ENCODE data around the gene REC114. TPM values are rescaled to one million over a fixed set of nuclear protein-coding genes. Genes with fewer than 3 reads are reported as not detected.

The REC114 gene
- polyA plus RNA-seq, 3 donors: not detected

DNA sequence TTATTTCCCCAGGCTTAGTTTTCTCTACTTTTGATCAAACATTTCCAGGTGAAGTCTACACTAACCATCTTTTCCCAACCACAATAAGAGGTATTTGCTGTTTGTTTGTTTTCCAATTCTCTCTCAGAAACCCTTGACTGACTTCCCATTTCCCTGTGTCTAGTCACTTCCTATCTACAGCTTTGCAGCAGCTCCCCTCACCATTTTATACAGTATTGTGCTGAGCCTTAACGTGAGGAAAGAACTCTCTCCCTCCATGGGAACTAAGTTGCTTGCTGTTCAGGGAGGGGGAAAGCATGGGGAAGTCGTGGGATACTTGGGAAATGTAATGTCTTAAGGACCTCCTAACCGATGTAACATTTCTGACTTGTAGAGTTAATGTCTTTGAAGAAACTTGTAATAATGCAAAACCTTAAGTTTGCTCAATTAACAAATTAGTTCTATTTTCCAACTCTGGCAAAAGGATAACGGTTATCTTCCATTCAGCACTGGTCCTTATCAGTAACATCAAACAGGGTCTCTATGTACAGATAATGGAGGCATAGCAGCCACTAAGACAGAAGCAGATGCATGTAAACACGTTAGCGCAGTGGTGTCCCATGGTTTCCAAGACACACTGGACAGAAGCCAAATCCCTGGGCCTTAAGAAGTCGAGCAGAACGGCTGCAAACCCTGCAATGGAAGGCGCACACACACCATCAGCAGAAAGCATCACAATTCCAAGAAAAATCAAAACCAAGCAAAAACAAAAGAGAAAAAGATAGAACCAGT, 150.5 kb downstream of the REC114 start:
- WGBS, 3 donors: 45 to 54% (median 53%) methylated on average over 9 of the region's 9 CpGs
- no peak overlapping the region for H3K27ac ChIP-seq (ENCODE audit: low read depth, low read length)

DNA sequence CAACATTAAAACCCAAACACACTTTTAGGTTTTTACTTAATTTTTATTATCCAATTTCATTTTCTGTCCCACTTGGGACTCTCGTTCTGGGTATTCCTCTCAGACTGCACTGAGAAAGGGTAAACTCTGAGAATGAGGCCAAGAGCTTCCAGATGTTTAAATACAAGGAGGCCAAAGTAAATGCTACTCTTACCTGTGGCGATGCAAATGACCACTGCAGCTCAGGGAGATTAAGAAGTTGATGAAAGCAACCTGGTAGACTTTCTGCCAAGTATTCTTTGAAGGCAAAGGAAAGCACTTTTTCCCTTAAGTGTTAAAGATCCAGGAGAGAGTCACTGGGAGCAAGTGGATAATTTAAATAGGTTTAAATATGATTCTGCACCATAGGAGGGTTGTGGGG, 151.1 kb downstream of the REC114 start:
- no peak overlapping the region for H3K27ac ChIP-seq (ENCODE audit: low read depth, low read length)
- 30 to 85% (median 74%) methylated on average over 2 of the region's 2 CpGs for WGBS, 3 donors

DNA sequence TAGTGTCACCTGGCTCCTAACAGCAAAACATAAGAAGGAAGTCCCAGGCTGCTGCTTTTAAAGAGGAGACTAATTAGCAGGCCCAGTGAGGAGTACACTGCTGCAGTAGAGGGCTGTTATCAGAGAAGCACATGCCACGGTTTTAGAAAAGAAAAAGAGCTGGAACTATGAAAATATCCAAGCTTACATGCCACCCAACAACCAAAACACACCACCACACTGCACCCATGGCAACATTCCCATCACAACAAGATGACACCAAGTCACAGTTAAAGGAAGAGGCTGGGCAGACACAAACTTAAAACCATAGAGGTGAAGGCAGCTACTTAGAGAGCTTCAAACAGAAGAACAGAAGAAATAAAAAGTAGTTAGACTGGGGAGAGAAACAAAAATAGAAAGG, 153.2 kb downstream of the REC114 start:
- WGBS, 3 donors: 22 to 52% (median 40%) methylated on average over 1 of the region's 1 CpG
- H3K27ac ChIP-seq (ENCODE audit: low read depth, low read length): no peak overlapping the region

DNA sequence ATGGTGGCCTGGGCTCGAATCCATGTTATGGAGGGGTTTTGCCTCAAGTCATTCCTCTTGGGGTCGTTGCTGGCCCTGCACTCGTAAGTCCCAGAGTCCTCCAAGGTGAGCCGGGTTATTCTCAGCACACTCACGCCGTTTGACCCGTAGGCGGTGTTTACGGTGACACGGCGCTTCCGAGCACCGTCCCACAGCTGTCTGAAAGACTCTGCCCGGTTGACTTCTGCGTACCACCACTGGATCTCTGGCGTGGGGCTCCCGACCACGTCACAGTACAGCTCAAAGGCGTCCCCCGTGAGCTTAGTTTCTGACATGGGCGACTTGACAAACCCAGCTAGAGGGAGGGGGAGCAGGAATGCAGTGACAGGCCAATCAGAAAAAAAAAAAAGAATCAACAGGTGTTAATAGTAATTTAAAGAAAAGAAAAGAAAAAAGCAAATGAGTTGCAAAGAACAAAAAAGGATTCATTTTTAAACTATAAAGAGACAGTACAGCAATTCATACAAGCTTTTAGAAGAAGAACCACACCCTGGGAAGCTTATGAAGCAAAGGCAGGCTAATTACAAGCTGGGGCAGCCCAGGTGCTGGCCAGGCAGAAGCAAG, 154.2 kb downstream of the REC114 start:
- 92 to 97% (median 95%) methylated on average over 21 of the region's 21 CpGs for WGBS, 3 donors

DNA sequence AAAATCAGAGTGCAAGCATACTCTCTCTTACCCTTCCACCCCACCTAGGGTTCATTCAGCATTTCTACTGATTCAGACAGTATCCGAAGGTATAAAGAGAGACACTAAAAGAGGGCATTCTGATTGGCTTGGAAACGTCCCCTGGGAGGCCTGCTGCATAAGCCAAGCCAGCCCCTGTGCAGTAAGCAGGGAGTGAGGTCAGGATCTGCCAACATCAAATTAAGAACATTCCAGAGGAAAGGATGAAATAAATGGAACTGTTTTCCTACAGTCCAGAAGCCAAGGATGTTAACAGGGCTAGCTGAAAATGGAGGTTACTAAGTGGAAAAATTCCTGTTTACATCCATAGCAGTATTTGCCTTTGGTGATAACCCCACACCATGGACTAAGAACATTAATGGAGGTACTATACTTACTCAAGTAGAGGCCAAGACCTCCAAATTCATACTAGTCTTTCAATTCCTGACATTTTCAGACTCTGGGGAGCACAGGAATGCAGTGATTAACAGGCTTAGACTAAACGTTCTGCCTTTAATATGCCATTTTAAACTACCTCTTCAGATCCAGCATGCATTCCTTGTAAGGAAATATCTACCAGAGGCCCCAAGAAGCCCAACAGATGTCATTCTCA, 155.7 kb downstream of the REC114 start:
- no peak overlapping the region for H3K27ac ChIP-seq (ENCODE audit: low read depth, low read length)
- WGBS, 3 donors: 37 to 49% (median 49%) methylated on average over 3 of the region's 3 CpGs

More for the DNA sequence above, 154.2 kb downstream of the REC114 start:
- no peak overlapping the region for H3K27ac ChIP-seq (ENCODE audit: low read depth, low read length)

DNA sequence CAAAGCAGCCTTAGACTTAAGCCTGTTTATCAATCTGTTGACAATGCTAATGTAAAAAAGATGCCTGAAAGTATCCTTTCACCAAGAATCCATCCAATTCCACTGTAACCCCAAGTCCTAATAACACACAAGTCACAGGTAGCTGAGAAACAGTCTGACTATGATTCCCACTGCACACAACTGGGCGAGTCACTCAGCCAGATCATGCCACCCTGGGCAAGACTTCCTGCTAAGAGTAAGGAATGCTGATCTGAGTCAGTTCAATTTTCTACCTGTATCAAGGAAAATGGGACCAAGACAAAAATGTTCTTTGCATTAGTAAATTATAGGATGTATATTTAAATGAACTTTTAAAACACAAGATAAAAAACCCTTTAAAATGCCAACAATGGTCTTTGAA, 157.0 kb downstream of the REC114 start:
- H3K27ac ChIP-seq (ENCODE audit: low read depth, low read length): no peak overlapping the region
- 91 to 96% (median 93%) methylated on average over 1 of the region's 1 CpG for WGBS, 3 donors

DNA sequence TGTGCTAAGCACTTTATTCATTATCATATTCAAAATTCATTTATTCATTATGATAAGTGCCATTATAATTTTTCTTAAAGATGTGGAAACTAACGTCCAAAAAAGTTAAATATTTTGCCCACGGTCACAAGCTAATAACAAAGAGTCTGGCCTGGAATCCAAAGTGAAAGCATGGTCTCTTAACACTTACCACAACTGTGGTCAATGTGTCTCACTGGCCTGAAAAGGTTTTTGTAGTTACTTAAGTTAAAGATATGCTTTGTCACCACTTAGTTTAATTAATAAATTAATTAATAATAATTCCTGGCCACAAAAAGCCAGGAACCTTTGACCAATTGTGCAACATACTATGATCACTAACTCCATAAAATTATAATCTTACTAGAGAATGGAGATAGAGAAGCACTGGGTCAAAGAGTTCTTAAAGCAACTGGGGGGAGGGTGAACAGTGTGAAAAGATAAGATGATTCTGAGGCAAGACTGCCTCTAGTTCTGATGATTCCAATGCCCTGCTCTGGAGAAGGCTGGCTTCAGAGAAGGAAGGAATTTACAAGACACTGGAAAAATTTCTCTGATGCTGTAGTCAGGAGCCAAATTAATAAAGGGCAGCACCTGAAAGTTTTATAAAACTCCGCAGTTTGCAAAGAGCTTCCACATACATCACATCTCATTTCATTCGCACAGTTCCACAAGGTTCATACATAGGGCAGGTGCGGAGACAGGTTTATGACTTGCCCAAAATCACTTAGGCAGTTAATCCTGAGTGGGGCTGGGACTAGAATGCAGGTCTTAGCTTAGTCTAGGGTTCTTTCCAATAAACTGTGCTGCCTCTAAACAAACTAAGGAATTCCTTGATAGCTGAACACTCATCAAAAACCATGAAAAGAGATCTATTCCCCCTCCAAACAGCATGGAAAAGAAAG, 157.7 kb downstream of the REC114 start:
- no peak overlapping the region for H3K27ac ChIP-seq (ENCODE audit: low read depth, low read length)
- WGBS, 3 donors: 82 to 90% (median 90%) methylated on average over 5 of the region's 5 CpGs

DNA sequence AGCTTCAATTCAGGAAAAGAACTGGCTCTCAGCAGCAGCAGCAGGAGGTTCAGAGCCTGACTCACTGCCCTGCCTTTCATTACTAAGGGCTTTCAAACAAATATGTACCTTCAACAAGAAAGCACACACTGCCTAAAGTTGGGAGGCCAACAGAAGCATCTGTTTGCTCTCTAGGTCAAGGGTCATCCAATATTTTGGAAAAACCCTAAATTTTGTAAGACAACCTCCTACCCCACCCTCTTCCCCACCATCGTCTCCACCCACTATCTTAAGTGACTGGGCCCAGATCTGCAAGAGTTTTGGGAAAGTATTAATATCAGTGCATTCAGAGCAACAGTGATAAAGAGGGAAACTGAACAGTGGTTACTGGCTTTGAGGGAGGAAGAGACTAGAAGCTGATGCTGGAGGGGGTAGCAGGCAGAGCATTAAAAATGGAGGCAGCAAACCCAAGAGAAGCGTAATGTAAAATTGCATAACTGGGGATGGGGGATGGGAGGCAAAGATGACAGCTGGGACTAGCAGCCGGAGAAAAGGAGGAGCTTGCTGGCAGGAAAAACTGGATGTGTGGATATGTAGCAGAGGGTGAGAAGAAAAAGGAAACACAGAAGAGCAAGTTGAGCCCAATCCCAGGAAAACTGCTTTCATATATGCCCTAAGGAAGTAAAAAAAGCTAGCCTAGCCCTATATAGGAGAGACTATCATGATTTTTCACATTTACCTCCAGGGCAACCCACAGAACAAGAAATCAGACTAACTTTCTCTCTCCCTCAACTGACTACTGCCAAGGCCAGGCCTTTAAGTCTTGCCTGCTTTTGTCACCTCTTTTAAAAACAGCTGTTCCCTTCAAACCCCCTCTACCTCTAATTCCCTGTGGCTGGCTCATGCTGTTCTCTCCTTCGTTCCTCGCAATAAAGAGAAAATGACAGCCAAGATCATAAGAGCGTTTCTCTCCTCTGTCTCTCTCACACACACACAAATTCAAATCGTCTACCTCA, 158.8 kb downstream of the REC114 start:
- WGBS, 3 donors: 34 to 41% (median 38%) methylated on average over 7 of the region's 7 CpGs
- peak overlapping the region; percentile 17 for H3K27ac ChIP-seq (ENCODE audit: low read depth, low read length)

DNA sequence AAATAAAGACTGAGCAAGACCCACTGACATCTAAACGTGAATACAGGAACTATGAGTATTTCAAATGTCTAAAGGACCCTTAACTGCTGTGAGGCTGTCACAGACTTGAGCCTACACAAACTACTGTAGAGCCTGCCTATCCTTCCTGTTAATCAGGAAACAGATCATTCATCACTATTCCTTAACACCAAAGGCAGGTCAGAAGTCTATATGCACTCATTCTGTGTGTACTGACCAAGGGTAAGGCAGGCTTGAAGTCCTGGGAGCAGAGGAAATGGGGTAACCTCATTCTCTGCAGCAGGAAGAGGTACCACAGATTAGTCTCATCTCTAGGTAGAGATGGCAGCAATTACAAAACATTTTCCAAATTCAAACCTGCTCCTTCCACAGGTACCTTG, 159.5 kb downstream of the REC114 start:
- 7 to 12% (median 10%) methylated on average over 1 of the region's 1 CpG for WGBS, 3 donors
- no peak overlapping the region for H3K27ac ChIP-seq (ENCODE audit: low read depth, low read length)

DNA sequence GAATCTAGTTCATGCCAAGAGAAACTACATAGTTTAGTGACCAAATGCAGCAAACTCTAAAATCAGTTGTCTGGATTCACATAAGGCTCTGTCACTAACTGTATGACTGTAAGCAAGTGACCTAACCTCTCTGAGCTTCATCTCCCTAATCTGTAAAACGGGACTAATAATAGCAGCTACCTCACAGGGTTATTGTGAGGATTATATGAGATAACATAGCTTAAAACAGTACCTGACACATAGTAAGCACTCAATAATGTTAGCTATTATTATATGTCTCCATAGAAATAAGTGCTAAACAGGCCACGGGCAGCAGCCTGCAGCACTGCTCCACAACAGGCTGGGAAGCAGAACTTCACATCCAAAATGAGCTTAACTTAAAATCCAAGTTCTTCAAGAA, 160.0 kb downstream of the REC114 start:
- WGBS, 3 donors: 66 to 90% (median 80%) methylated on average over 2 of the region's 2 CpGs
- H3K27ac ChIP-seq (ENCODE audit: low read depth, low read length): no peak overlapping the region

DNA sequence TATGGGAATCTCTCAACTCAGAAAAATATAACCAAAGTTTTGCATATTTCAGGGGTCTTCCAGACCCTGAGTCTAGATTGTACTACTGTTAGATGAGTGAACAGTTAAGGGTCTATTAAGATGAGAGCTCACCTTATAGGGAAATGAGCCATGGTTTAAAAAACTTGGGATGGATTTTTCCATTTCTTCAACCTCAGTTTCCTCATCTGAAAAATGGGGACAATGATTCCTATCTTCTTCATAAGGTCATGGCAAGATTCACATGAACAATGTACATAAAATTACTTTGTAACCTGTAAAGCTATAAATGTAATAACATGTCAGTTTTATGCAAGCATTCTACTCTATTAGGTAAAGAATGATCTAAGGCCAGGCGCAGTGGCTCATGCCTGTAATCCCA, 161.5 kb downstream of the REC114 start:
- 95 to 100% (median 100%) methylated on average over 1 of the region's 1 CpG for WGBS, 3 donors
- no peak overlapping the region for H3K27ac ChIP-seq (ENCODE audit: low read depth, low read length)

DNA sequence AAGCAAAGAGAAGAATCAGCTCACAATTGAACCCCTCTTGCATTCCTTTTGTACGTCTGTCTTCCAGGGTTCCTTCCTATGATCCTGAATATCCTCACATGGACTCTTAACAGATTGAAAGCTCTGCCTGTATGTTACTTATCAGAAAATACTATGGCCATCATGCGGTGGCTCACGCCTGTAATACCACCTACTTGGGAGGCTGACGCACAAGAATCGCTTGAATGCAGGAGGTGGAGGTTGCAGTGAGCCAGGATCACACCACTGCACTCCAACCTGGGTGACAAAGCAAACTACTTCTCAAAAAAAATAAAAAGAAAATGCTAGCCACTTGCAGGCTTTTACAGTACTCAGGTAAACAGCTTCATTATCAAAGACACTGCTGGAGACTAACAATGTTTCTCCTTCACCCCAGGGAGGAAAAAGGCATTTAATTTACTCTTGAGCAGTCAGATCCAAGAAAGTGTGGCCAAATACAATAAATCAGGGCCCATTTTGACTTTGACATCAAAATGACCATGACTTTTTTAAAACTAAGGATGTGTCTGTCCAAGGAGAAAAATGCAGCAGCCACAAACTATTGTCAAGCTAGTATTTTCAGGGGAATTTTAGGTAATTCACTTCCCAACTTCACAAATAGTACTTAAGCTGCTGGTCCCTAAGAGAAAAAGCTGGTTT, 162.9 kb downstream of the REC114 start:
- WGBS, 3 donors: 94 to 96% (median 94%) methylated on average over 5 of the region's 5 CpGs
- H3K27ac ChIP-seq (ENCODE audit: low read depth, low read length): no peak overlapping the region

DNA sequence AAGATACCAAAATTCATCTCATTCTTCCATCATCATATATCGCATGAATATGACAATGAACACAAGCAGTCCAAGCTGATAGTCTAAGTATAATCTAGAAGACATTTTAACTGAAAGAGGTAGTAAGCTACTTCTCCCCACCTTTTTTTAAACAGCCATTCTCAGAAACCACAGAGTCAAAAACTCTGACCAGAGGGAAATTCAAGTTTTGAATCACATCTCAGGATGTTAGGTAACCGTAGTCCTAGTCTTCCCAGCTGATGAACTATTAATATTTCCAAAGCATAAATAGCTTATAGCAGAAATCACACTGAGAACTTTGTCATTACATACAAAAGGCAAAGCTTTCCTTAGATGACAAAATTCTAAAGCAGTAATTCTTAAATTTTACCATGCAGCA, 164.4 kb downstream of the REC114 start:
- 73 to 87% (median 84%) methylated on average over 2 of the region's 2 CpGs for WGBS, 3 donors
- no peak overlapping the region for H3K27ac ChIP-seq (ENCODE audit: low read depth, low read length)

DNA sequence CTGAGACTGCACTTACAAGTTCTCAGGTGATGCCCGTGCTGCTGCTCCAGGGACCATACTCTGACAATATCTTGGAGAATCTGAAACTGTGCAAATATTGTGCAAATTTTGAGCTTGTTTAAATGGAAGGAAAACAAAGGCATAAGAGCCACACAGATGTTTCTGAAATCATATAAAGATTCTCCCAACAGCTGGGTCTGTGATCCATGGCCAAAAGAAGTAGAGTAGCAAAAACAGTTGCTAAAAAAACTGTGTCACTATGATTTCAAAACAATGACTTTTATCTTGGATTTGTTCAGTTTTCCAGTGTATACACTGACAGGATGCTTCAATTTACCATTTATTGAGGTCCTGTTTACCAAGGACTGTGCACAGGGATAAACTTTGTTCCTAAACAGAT, 164.9 kb downstream of the REC114 start:
- 41 to 83% (median 82%) methylated on average over 1 of the region's 1 CpG for WGBS, 3 donors
- no peak overlapping the region for H3K27ac ChIP-seq (ENCODE audit: low read depth, low read length)

DNA sequence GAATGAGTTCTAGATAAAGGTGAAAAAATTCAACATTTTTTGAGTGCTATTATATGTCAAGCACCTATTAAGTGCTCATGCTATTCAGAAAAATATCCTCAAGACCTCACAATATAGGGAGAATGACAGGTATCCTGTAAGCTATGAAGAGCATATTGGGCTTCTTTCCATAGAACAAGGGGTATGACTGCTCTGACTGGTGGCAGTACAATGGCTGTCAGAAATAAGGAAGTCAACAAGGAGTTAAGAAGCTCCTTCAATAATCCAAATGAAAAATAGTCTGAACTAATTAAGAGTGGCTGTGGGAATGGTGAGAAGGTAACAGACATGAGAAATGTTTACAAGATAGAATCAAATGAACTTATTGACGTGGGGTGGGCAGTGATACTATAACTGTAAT, 165.5 kb downstream of the REC114 start:
- WGBS, 3 donors: 61 to 89% (median 84%) methylated on average over 1 of the region's 1 CpG
- no peak overlapping the region for H3K27ac ChIP-seq (ENCODE audit: low read depth, low read length)

DNA sequence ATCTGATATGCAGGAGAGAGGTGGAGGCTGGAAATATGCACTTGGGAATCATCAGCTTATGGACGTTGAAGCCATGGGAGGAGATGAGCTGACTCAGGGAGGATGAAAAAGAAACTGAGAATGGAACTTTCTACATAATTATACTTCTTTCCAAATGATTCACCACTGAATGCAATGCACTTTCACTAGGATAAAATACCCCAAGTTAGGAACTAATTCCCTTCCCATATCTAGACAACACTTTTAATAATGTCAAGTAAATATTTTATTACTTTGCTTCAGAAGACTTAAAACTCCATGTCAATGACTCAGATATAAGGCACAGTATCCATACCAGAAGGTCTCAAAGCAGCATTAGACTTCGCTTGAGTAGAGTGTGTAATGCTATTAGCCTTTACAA, 166.0 kb downstream of the REC114 start:
- WGBS, 3 donors: 65 to 81% (median 69%) methylated on average over 2 of the region's 2 CpGs
- H3K27ac ChIP-seq (ENCODE audit: low read depth, low read length): no peak overlapping the region
